ENCODE results near the gene SKIC2. TPM values are rescaled to one million over a fixed set of nuclear protein-coding genes. Genes with fewer than 3 reads are reported as not detected.
A peak's percentile ranks its signal among the peaks of the same experiment; 100 is the strongest.

SKIC2 gene
- total RNA-seq, 1 experiment from 2014 or later: 182 TPM

DNA sequence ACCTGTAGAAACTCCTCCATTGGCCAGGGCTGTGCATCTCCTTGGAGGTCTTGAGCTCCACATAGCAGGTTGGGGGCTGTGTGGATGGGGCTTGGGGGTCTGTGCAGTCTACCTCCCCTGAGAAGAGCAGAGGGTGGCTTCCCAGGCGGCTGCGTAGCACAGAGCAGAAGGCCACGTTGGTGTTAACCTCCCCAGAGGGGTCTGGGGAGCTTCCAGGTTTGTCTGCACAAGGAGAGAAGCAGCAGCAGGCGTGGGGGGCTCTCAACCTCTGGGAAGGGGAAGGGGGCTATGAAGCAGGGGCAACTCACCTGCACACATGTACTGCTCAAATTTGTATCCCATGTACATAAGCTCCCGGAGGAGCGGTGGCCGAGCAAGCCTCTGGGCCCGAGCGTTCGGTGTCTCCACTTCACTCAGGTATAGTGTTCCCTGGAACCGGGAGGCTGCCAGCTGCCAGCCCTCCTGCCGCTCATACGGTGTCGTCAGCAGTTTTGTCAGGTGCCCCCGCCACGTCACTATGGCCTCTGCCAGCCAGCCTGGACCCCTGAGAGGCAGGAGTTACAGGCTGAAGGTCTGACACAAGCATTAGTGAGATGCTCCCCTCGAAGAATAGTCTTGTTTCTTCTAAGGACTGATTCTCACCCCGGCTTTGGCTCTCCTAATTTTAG lies 11.8 kb downstream of the SKIC2 start:
- BruUV-seq (replicated peaks): no TSS peak
- Mint-ChIP-seq H3K9me3 (ENCODE audit: low read depth, unreplicated experiment) (no peaks in the 10 kb centered on the region), H3K27ac (ENCODE audit: unreplicated experiment) (peak overlapping the region; percentile 98), H3K36me3 (ENCODE audit: insufficient read depth, unreplicated experiment) (peaks cover 92% of the 10 kb centered on the region), H3K4me3 (ENCODE audit: low read depth, unreplicated experiment) (peak overlapping the region; percentile 86), H3K4me1 (ENCODE audit: low read depth, unreplicated experiment) (peaks cover 27% of the 10 kb centered on the region), H3K27me3 (ENCODE audit: unreplicated experiment) (no peaks in the 10 kb centered on the region)
- intact Hi-C loops (cut with micrococcal nuclease; ENCODE audit: unreplicated experiment): no loop called here
- TF ChIP-seq, protein P1, sequence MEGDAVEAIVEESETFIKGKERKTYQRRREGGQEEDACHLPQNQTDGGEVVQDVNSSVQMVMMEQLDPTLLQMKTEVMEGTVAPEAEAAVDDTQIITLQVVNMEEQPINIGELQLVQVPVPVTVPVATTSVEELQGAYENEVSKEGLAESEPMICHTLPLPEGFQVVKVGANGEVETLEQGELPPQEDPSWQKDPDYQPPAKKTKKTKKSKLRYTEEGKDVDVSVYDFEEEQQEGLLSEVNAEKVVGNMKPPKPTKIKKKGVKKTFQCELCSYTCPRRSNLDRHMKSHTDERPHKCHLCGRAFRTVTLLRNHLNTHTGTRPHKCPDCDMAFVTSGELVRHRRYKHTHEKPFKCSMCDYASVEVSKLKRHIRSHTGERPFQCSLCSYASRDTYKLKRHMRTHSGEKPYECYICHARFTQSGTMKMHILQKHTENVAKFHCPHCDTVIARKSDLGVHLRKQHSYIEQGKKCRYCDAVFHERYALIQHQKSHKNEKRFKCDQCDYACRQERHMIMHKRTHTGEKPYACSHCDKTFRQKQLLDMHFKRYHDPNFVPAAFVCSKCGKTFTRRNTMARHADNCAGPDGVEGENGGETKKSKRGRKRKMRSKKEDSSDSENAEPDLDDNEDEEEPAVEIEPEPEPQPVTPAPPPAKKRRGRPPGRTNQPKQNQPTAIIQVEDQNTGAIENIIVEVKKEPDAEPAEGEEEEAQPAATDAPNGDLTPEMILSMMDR (IDR thresholded peaks at IDR 0.05; ENCODE audit: unreplicated experiment): no peak
- CTCF ChIA-PET: interaction anchor here (0.6 to 1.6 kb wide), 4 partner anchors 18 to 275 kb away, joined by 3 to 5 read pairs (median 4); no protein-coding TSS in a partner anchor
- DNase-seq: no peak

DNA sequence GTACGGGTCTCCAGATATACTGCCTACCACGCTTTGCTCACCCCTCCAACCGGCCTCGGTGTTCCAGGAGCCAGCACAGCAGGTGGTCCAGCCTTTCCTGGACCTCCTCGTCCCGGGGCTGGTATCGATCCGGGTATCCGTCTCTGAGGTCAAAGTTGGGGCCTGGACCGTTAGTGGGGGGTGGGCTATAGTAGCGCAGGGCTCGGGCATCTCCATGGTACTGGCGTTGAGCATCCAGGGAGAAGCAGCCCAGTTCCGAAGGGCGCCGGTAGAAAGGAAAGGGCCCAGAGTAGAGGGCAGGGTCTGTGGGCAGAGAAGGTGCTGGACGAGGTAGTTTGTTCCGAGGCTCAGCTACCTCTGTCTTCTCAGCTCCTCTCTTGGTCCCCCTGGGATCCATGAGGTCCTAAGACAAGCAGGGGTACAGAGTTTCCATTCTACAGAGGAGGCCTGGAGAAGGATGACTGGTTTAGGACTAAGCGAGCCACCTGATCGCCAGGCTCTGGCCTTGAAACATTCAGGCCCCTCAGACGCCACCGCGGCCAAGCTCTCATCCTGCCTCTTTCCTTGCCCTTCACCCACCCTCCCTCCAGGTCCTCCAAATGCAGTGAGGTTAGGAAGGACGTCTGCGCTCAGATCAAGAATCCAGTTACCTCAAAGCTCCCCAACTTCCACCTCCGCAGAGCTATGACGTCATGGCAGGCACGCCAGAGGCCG lies 12.5 kb downstream of the SKIC2 start:
- CTCF ChIA-PET: interaction anchor here (1.1 to 1.8 kb wide), 6 partner anchors 19 to 231 kb away, joined by 3 to 7 read pairs (median 4); partner anchors contain the start of genes CFB and ZBTB12
- TSS peak; percentile 78 for BruUV-seq (replicated peaks)
- H3K4me3 Mint-ChIP-seq (ENCODE audit: low read depth, unreplicated experiment): peak overlapping the region; percentile 86
- peaks cover 27% of the 10 kb centered on the region for H3K4me1 Mint-ChIP-seq (ENCODE audit: low read depth, unreplicated experiment)
- no peaks in the 10 kb centered on the region for H3K9me3 Mint-ChIP-seq (ENCODE audit: low read depth, unreplicated experiment)
- DNase-seq: no peak
- H3K27me3 Mint-ChIP-seq (ENCODE audit: unreplicated experiment): no peaks in the 10 kb centered on the region
- intact Hi-C loops (cut with micrococcal nuclease; ENCODE audit: unreplicated experiment): no loop called here
- H3K36me3 Mint-ChIP-seq (ENCODE audit: insufficient read depth, unreplicated experiment): peaks cover 86% of the 10 kb centered on the region
- TF ChIP-seq, protein P1 (IDR thresholded peaks at IDR 0.05; ENCODE audit: unreplicated experiment): no peak
- peak overlapping the region; percentile 98 for H3K27ac Mint-ChIP-seq (ENCODE audit: unreplicated experiment)

DNA sequence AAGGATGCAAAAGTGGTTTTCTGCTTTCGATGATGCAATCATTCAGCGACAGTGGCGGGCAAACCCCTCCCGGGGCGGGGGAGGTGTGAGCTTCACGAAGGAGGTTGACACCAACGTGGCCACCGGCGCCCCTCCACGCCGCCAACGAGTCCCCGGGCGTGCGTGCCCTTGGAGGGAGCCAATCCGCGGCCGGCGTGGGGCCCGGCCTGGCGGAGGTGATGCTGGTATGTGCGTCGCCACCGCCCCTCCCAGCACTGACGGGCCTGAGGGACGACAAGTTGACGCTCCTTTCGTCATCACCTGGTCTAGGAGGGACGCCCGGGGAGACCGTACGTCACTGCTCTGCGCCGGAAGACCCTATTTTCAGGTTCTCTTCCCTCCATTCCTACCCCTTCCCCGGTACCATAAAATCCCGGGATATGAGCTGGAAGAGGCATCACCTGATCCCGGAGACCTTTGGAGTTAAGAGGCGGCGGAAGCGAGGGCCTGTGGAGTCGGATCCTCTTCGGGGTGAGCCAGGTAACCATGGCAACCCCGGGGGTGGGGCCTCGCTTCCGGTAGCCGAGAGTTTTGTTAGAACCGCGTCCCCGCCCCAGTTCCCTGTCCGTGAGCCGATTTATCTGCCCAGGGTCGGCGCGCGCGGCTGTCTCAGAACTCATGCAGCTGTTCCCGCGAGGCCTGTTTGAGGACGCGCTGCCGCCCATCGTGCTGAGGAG lies 13.2 kb downstream of the SKIC2 start, which contains the start of gene DXO:
DXO (minus strand) TSS at position 146 of the 716 bp plus-strand sequence. CDS start 463 bp downstream, outside the sequence.
- H3K36me3 Mint-ChIP-seq (ENCODE audit: insufficient read depth, unreplicated experiment): peaks cover 79% of the 10 kb centered on the region
- intact Hi-C loops (cut with micrococcal nuclease; ENCODE audit: unreplicated experiment): no loop called here

More for the DNA sequence above, 13.2 kb downstream of the SKIC2 start, which contains the start of gene DXO:
- BruUV-seq (replicated peaks): no TSS peak
- CTCF ChIA-PET: interaction anchor here (0.6 to 1.8 kb wide), 7 partner anchors 20 to 1066 kb away, joined by 3 to 7 read pairs (median 4); partner anchors contain the start of genes CFB and ZBTB12
- H3K4me3 Mint-ChIP-seq (ENCODE audit: low read depth, unreplicated experiment): peak within 1 kb of the TSS; percentile 86
- peak; percentile 99 for DNase-seq
- H3K4me1 Mint-ChIP-seq (ENCODE audit: low read depth, unreplicated experiment): peaks cover 27% of the 10 kb centered on the region
- H3K27ac Mint-ChIP-seq (ENCODE audit: unreplicated experiment): peak within 1 kb of the TSS; percentile 98
- TF ChIP-seq, protein P1 (IDR thresholded peaks at IDR 0.05; ENCODE audit: unreplicated experiment): no peak
- no peaks in the 10 kb centered on the region for H3K27me3 Mint-ChIP-seq (ENCODE audit: unreplicated experiment)
- no peaks in the 10 kb centered on the region for H3K9me3 Mint-ChIP-seq (ENCODE audit: low read depth, unreplicated experiment)
